Putamen (tissue), 1 donor: ENCODE results near the gene CROCC.

Experiments used
- DNase-seq: peaks from one replicate; pipeline ENCODE4 v3.0.0-alpha.2; 2016; ENCODE audit warnings: low spot score

CROCC gene

DNA sequence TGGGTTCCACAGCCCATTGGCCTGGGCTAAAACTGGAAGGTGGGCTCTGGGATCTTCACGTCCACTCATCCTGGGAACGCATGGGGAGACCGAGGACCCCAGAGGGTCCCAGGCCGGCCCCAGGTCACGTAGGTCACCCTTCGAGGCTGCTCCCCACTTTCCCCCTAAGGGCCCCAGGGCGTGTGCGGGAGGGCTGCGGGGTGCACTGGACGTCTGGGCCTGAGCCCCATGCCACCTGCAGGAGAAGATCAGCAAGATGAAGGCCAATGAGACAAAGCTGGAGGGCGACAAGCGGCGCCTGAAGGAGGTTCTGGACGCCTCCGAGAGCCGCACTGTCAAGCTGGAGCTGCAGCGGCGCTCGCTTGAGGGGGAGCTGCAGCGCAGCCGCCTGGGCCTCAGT lies 46.2 kb downstream of the CROCC start:
- no peak for DNase-seq

DNA sequence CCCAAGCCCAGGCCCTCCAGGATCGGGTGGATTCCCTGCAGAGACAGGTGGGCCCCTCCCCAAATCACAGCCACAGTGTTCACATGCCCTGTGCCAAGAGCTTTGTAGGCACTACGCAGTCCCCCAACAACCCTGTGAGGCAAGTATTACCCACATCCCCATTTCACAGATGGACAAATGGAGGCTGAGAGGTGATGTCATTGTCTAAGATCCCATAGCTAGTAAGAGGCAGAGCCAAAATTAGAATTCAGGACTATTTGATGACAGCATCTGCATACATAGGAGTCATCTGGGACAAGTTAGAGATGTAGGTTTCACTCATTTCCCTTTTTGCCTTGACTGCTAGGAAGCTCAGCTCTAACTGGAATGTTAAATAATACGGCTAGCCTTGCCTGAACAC lies 46.6 kb downstream of the CROCC start:
- no peak for DNase-seq

GRCh38 chr1:16969057-16969611 lies 47.4 kb downstream of the CROCC start:
- no peak for DNase-seq

GRCh38 chr1:16969651-16970050 lies 47.9 kb downstream of the CROCC start:
- no peak for DNase-seq

DNA sequence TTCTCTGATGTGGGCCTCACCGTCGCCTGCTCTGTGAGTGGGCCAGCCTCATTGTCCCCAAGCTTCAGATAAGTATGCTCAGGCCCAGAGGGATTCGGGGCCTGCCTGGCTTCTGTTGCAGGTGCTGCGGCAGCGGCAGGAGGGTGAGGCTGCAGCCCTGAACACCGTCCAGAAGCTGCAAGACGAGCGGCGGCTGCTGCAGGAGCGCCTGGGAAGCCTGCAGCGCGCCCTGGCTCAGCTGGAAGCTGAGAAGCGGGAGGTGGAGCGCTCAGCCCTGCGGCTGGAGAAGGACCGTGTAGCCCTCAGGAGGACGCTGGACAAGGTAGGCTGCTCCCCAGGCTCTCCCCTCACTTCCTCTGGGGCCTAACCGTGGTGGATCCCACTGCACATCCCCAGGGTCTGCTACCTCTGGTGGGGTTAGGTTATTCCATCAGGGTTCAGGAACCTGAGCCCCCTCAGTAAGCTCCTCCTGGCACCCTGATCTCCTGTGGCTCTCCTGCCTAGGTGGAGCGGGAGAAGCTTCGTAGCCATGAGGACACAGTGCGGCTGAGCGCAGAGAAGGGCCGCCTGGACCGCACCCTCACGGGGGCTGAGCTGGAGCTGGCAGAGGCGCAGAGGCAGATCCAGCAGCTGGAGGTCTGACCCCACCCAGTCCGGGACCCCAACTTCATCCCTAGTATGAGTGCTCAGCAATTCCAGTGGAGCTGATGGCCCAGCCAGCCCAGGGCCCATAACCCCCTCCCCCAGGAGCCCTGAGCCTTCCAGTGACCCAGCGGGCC lies 48.6 kb downstream of the CROCC start:
- no peak for DNase-seq

GRCh38 chr1:16971341-16972188 lies 49.8 kb downstream of the CROCC start:
- DNase-seq = no peak

DNA sequence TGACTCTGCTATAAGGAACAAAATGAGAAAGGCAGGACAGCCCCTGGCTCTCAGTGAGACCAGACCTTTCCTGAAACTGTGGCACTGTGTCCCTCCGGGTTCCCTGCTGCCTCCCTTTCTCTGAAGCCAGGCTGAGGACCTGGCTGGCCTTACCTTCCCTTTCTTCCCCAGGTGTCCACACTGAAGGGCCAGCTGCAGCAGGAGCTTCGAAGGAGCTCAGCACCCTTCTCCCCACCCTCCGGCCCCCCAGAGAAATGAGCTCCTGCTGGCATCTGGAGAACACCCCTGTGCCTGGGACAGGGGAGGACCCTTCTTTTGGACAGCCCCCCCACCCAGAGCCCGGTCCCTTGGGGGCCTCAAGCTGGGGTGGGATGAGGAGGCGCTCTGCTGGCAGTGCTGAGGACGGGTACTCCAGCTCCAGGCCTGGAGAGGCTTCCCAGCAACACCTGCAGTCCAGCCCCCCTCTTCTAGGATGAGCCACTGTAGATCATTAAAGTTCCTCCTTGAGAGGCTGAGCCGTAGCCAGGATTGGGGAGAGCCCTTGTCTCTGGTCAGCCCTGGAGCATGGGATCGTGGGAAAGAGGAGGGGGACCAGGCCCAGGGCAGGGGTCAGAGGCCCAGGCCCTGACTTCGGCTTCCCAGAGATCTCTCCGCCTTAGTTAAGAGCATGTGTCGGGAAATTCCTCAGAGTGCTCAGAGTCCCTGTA lies 50.6 kb downstream of the CROCC start:
- DNase-seq = no peak

GRCh38 chr1:16973215-16973614 lies 51.5 kb downstream of the CROCC start:
- no peak for DNase-seq

- no peak for DNase-seq
Observed at GRCh38 chr1:16975211-16975610, 53.5 kb downstream of the CROCC start.

DNA sequence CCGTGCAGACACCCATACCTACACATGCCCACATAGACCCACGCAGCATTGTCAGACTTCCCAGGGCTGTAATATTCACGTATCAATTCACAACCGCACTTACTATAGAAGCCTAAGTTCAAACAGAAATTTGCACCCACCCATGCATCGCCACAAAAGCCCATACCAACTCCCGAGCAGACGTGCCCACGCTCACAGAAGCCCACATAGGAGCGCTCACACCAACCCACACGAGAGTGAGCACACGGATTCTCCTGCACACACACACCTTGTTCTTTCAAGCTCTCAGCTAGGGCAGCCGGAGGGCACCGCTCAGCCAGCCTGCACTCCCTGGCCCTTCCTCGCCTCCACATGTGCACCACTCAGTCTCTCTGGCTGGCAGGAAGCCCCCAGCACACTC lies 54.1 kb downstream of the CROCC start:
- DNase-seq = no peak

GRCh38 chr1:16976966-16977365 lies 55.2 kb downstream of the CROCC start:
- no peak for DNase-seq

- DNase-seq = no peak
Observed at GRCh38 chr1:16977377-16977776, 55.6 kb downstream of the CROCC start.

DNA sequence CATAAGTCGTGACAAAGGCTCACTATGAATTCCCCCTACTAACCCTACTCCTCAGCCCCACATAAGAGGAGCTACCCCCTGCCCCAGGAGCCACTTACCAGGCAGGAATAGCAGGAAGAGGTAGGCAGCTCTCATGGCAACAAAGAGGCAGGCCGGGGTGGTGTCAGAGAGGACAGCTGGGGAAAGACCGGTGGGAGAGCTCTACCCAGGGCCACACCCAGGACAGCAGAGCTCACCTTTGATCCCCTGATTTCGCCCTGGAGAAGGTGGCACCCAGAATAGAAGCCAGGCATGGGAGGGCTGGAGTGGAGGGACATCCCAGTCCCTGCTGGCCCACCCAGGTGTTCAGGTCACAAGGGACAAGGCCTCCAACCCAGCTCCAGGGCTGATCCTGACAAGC lies 56.4 kb downstream of the CROCC start:
- no peak for DNase-seq

DNA sequence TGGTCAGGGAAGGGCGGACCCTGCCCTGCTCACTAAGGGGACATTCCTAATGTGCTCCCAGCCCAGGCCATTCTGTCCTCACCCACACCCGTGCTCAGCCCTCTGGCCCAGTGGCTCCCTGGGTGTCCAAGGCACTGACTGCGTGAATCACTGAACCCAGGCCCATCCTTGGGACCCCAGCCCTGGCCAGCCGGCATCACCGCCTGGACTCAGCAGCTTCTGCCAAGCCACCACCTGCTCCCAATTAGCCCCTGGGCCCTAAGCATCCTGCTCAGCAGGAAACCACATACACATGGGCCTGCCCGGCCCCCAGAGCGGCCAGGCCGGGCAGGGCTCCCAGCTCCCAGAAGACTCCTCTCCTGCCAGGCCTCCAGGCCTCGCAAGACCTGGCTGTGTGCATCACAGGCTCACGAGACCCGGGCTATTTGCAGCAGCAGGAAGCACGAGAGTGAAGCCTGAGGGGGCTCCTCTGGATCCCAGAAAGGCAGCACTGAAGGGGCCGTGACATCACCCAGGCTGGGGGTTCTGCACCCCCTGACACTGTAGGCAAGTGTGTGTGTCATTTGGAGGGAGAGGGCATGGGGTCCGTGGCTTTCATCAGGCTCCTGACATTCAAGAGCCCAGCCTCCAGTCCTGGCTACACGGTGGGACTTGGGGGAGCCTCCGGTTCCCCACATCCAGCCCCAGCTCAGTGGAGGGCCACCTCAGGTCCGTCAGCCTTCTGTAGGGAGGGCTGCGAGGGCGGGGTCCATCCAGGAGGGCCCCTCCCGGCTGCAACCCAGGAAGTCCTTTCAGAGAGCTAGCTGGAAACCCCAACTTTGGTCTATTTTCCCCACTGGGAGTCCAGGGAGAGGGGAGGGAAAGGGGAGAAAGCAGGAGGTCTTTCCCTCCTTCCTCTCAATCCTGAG lies 57.1 kb downstream of the CROCC start:
- no peak for DNase-seq

DNA sequence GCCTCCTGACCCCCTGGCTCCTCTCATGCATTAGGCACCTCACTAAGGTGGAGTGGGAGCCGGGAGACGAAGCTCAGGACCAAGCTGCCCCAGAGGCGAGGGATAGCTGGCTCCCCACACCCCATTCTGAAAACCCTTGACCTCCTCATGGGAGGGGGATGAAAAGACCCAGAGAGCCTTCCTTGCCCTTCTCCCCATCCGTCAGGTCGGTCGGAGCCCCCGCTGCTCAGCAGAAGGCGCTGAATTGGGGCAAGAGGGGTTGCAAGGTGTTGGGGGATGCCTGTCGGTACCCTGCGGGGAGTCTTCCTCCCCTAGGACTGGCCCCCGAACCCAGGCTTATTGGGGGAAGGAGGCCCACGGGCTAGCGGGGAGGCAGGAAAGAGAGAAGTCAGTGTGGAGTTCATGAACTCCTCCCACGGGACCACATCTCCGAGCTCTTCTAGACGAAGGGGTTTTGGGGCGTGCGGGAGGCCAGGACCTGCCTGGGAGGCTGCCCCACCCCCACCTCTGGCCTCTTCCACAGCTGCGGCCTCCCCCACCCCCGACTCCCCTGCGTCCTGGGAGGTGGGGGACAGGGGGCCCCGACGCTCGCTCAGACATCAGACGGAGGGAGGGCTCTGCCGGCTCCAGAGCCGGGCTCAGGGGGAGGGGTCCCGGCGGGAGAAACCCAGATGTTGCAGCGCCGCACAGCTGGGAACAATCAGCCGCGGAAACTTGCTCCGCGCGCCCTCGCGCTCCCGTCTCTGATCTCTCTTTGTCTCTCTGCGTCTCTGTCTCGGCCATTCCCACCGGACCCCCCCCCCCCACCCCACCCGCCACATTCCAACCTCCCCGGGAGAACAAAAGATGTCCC lies 58.0 kb downstream of the CROCC start:
- no peak for DNase-seq

DNA sequence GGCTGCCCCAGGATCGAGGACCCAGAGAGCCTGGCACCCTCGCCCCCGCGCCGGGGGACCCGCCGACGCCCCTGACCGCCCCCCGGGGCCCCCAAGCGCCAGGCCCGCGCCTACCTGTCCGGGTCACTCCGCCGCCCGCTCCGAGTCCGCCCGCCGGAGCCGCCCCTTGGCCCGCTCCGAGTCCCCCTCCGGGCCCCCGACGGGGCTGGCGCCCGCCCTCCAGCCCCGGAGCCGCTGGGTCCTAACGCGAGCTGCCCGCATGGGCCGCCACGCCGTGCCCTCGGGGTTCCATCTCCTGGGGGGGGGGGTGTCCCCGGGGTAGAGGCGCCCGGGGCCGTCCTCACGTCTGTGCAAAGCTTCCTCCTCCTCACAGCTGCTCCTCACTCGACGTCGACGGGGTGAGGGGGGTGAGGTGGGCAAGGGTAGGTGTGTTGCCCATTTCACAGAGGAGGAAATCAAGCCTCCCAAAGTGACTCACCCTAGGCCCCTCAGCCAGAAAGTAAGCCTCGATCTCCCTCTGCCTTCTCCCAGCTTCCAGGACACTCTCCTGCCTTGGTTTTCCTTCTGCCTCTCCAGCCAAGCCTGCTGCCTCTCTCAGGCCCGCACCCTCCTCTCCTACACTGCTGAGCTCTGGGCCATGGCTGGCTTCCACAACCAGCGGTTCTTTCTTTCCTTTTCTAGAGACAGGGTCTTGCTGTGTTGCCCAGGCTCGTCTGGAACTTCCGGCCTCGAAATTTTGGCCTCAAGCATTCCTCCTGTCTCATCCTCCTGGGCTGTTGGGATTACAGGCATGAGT lies 58.9 kb downstream of the CROCC start, which contains the start of gene MFAP2:
Gene MFAP2 (minus strand): TSS at position 148 of the 796 bp plus-strand sequence. CDS start 2,347 bp downstream, outside the sequence.
- DNase-seq = no peak

DNA sequence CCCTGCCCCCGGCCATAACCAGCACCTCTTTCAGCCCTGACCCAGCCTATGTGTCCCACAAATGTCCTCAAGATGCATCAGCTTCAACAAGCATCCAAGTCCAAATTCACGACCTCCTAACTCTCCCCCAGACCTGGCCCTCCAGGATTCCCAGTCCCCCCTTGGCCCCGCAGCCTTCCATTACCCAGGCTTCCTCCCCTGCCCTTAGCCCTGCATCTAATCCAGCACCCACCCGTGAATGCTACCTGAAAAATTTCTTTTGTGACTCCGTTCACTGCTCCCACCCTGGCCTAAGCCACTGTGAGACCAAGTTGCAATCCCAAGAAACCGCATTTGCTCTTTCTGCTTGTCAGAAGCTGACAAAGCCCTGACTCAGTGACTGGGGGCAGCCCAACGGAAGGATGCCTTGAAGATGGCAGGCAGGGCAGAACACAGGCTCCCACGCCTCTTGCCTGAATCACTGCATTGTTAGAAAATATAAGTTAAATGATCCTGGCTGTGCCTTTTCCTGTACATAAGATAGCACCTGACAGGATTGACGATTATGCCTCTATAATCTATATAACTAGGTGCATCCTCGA lies 59.6 kb downstream of the CROCC start:
- no peak for DNase-seq

GRCh38 chr1:16982902-16983301 lies 61.2 kb downstream of the CROCC start:
- no peak for DNase-seq

GRCh38 chr1:16983649-16984048 lies 61.9 kb downstream of the CROCC start:
- DNase-seq = no peak
